HG03045 (cell line): ENCODE measurements around the gene ASAP2.
"Not testable (repeated sequence)": the region's sequence is repeated elsewhere in the genome, so short reads cannot be mapped to it uniquely, and the experiment has no call there.

Experiments
- ATAC-seq: cut with Tn5 transposase; IDR thresholded peaks from one replicate; pipeline ENCODE4 v1.9.1; 2021; ENCODE audit warnings: mild to moderate bottlenecking, moderate library complexity; ENCODE audit not compliant: unreplicated experiment

The ASAP2 gene

DNA sequence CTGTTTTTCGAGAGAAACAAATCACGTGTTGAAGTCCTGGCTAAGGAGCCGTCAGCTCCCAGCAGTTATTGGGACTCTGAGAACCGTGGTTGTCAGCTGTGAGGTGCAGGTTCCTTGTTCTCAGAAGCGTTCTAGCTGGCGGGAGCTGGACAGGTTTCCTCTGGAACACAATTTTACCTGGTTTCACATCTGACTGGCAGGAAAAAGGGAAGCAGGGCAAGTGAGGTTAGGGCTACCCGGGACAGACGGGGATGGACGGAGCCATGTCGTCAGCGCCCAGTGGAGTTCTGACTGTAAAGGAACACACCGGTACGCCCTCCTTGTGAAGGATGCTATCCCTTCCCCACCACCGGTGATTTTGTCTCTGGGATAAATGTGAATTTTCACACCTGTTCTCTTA, 190.6 kb downstream of the ASAP2 start:
- ATAC-seq: no peak

DNA sequence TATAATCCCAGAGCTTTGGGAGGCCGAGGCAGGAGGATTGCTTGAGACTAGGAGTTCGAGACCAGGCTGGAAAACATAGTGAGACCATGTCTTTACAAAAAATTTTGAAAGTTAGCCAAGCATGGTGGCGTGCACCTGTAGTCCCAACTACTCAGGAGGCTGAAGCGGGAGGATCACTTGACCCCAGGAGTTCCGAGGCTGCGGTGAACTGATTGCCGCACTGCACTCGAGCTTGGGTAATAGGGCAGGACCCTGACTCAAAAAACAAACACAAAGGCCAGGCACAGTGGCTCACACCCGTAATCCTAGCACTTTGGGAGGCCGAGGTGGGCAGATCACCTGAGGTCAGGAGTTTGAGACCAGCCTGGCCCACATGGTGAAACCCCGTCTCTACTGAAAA, 191.6 kb downstream of the ASAP2 start:
- ATAC-seq: not testable (repeated sequence)

DNA sequence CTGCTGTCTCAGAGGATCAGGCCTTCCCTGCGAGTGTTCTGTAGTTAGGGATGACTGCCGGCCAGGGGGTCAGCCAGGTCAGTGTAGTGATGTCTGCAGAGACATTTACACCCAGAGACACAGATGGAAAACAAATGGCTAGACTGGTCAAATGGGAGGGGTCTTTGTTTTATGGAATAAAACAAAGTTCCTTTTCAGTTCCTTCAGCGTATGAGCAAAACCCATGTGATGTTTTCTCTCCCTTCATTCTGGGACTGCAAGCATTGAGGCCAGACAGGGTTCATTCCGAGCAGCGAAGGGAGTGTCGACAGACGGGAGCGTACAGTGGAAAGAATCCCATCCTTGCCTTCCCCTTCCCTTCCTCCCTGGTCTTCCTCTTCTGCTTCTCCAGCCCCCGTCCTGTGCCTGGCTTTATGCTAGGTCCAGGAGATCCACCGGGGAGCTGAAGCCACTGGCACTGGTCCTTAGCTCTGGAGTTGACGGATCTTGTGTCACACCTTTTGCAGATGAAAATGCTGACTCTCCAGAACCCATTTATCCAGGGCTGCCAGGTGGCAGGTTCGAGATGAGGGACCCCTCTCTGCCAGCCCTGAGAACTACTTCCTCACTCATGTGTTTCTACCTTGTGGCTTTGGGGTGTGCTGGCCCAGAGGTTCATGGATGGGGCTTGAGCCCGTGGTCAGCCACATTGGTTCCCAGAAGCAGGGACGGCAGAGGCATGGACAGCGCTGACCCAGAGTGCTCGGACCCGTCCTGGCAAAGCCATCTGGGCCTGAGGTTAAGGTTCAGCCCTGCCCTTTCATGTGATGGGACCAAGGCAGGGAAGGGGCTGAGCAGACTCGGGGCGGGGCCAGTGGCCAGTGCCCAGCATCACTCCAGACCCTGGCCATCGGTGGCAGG, 192.5 kb downstream of the ASAP2 start:
- ATAC-seq: no peak

DNA sequence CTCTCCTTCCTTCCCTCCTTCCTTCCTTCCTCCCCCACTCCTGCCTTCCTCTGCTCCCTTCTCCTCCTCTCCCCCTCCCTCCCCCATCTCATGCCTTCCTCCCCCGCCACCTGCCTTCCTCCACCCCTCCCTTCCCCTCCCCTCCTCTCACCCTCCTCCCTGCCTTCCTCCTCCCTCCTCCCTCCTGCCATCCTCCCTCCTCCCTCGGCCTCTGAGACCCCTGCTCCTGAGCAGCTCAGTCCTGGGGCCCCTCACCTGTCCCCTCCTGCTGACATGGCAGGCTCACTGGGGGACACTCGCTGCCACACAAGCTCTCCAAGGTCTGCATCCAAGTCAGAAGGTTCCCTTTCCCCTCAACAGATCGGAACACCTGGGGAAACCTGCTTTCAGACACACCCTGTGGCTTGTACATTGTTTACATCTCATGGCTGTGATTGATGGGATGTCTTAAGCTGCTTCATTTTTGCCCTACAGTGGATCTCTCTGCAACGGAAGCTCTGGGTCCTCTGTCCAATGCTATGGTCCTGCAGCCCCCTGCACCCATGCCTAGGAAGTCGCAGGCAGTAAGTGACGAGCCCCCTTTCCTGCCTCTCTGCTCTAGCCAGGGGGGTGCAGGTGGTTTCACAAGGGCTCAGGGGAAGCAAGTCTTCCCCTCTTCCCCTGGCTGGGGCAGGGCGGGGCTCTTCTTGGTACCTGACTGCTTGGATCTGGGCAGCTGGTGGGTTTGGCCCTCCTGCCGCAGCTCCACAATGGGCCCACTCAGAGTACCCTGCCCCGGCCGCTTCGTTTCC, 193.9 kb downstream of the ASAP2 start:
- ATAC-seq: no peak

DNA sequence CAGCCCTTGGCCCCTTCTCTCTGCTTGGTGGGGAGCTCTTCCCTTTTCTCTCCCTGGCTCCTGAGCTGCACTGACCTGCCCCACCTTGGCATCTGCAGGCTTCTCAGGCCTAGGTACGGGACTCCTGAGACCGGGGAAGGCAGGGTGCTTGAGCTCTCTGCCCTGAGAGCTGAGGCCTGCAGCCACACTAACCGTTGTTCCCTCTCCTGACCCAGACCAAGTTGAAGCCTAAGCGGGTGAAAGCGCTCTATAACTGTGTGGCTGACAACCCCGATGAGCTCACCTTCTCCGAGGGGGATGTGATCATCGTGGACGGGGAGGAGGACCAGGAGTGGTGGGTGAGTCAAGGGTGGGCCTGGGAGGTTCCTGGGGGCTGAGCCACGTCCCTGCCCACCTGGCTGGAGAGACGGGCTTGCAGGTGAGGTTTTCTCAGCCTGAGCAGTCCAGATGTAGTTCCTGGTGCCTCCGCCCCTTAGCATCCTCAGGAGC, 194.5 kb downstream of the ASAP2 start:
- ATAC-seq: no peak

DNA sequence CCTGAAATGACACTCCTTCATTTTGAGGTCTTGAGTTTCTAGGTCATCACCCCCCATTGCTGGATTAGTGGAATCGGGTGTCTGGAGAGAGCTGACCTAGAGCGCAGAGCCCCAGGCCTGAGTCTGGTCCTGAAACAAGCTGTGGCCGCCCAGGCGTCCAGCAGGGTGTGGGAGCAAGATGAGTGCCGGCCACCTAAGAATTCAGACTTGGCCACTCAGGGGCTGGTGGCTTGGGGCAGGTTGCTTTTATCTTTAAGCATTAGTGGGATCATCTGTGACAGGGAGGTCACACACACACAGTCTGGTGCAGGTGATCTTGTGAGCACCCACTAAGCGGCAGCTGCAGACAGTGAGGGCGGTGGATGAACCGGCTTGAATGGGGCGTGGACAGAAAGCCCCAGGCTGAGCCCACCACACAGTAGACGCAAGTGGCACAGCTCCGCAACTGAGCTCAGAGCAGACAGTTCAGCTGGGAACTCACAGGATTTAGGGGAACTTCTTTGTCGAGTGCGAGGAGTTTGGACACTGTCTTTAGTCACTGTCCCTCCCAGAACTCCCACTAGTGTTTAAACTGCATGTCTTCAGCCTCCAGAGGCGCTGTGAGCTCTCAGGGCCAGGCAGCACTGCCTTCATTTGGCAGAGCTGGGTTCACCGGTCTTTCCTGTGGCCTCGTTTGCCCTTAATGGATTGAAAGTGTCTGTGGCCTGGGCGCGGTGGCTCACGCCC, 195.2 kb downstream of the ASAP2 start:
- no peak for ATAC-seq

DNA sequence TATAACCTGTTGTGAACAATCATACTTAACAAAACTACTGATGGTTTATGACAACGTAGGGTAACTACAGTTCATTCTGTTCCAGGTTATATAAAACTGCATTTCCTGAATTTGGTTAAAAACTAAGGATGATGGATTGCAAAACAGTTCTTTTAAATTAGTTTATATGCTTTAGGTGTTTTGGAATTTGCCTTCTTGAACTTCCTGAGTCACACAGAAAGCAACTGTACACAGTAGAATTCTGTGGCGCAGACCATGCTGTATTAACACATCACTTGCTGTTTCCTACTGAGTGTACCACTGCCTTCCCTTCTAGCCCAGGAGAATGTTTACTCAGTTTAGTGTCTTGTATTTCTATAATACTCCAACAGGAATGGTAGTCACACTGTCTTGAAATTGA, 197.3 kb downstream of the ASAP2 start:
- ATAC-seq: no peak

DNA sequence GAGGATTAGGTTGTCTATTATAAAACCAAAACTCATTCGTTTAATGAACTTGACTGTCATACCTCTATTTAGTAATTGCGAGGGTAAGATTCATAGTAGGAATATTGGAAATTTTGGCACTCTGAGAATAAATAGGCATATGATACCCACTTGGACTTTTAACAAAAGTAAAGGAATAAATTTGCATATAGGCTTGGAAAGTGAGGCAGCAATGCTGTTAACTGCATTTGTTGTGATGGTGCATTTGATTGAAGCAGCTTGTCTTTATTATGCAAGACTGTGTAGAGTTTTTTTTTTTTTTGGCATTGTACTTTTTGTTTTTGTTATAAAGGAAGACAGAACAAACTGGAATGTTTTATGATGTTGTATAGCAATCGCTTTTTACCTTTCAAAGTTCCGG, 197.8 kb downstream of the ASAP2 start:
- ATAC-seq: no peak

DNA sequence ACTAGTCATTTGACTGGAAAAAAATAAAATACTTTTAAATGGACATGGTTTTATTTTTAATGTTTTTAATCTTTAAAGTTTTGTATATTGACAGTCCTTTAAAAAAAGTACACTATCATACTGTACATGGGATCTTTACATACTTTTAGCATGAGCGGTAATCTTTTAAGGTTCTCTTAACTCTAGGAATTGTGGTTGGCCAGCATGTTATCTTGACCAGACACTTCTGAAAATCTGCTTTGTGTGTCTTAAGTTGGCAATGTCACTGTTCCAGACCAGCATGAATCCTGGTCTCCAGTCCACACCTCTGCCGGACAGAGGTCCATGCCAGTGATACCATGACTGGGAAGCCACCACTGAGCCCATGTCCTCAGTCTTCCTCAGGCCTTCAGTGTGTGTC, 199.0 kb downstream of the ASAP2 start:
- no peak for ATAC-seq

DNA sequence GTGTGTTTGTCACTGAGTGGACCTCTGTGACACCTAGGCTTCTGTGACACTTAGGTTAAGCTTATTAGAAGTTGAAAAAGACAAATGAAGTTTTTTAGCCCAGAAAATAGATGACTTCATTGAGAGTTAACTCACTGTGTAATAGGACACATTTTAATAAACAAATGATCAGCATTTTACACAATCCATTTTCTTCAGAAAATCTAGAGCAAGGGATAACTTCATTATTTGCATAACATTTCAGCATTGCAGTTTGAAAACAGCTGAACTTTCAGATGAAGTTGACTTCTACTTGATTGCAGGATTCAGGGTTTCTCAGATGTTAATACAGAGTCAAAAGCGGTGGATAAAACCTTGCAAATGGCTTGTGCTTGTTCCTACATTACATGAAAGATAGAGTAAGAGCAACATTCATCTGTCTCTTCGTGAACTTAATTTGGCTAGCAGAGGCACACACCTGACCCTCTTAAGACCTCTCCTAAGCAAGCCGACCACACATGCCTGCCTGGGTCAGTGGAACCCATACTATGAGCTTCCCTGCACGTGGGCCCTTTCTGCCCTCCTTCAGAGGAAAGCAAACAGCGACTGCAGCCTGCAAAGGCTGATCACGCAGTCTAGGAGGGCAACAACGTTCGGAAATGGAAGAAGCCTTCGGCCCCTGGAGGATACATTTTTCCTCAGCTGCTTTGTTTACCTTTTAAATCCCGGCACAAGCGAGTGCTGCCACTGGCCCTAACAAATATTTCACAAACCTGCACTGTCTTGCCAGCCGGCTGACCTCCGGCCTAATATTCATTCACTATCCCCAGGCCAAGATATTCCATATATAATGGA, 200.1 kb downstream of the ASAP2 start:
- no peak for ATAC-seq

DNA sequence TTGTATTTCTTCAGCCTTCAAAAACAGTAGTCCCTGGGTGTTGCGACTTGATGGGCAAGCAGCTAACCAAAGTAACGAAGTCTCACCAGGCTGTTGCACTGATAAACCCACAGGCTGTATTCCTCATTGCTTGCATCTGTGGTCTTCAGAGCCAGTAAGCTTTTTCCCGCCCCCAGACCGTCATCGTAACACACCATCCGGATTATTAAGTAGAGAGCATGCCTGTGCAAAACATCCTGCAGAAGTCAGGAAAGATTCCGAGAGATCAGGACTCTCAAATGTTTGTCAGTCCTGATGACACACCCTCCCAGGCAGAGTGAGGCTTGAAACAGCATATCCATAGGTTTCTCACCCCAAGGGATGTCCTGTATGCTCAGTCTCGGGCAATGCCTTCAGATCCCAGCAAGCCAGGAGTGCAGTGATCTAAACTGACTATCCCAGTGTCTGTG, 200.8 kb downstream of the ASAP2 start:
- ATAC-seq: no peak

DNA sequence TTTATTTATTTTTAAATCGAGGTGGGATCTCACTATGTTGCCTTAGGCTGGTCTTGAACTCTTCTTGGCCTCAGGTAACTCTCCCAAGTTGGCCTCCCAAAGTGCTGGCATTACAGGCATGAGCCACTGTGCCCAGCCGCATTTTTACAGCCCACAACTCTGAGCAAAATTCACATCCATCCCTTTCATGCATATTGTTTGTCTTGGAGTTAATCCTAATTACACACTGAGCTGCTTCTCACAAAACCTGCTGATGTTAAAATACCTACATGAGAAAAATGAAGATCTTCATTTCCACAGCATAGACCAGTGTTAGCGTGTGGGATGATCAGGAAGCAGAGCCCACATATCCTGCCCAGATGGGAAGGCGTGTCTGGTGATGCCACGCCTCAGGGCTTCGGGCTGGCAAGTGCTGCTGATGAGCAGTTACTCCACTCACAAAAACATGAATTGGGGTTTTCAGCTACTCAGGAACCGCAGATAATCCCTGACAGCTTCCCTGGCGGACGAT, 202.1 kb downstream of the ASAP2 start:
- ATAC-seq: no peak

DNA sequence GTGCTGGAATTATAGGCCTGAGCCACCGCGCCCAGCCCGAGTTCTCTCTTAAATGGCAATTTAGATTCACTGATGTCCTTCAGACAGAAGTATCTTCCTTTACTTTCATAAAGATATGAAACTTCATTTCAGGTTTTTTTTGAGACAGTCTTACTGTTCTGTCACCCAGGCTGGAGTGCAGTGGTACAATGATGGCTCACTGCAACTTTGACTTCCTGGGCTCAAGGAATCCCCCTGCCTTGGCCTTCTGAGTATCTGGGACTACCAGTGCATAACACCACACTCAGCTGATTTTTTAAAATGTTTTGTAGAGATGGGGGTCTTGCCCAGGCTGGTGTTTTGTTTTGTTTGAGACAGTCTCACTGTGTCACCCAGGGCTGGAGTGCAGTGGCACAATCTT, 203.5 kb downstream of the ASAP2 start:
- no peak for ATAC-seq

DNA sequence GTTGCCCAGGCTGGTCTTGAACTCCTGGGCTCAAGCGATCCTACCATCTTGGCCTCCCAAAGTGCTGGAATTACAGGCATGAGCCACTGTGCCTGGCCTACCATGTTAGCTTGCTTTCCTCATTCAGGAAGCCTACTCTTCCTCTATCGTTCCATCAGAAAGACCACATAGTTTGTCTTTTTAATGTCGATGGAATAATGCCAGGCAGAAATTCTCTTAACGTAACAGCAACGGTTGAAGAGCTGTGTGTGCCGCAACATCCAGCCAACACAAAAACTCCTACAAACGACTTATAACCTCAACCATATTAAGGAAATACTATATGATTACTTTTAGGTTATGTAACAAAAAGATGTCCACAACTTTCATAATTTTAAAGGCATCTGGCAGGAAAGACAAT, 206.2 kb downstream of the ASAP2 start:
- ATAC-seq: no peak

DNA sequence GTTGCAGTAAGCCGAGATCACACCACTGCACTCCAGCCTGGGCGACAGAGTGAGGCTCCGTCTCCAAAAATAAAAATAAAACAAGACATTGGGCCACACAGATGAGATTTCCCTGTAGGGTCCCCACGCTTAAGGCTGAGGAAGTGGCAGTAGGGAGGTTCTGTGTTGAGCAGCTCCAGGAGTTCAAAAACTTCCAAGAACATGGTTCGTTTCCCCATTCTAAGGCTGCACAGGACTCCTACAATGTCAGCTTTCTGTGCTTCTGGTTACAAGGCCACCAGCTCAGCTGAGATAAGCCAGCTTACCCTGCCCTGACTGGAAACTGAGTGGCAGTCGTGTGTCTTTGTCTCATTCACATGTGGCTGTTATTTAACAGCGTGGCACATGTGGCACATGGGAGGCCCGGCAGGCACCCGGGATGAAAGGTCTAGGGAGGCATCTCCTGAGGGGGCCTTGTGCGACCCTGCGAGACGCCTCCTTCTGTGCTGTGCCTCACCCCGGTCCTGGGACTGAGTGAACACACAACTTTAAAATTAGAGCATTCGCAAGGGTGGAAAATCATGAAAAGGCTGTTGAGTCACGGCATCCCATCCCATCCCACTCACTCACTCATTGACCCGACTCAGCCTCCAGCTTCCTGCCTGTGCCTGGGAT, 209.0 kb downstream of the ASAP2 start:
- ATAC-seq: no peak

DNA sequence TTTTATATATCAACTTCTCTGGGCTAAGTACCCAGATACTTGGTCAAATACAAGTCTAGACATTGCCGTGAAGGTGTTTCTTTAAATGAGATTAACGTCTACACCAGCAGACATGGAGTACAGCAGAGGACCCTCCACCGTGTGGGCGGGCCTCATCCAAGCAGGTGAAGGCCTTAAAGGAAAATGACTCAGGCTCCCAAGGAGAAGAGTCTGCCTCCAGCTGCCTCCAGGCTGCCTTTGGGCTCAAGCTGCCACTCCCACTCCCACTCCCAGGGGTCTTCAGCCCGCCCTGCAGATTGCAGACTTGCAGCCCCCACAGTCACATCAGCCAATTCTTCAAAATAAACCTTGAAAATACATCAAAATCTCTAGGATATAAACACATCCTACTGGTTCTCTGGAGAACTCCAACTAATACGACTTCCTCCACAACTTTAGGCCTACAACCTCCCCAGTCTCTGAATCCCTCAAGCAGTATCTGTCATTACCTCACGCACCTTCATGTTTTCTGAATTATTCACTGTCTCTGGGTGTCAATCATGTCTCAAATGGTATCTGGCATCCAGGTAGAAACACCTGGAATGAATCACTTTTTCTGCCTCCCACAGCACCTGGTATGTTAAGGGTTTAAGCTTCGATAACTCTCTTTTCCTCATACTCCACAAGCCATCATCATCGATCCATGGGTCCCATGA, 209.8 kb downstream of the ASAP2 start:
- no peak for ATAC-seq

DNA sequence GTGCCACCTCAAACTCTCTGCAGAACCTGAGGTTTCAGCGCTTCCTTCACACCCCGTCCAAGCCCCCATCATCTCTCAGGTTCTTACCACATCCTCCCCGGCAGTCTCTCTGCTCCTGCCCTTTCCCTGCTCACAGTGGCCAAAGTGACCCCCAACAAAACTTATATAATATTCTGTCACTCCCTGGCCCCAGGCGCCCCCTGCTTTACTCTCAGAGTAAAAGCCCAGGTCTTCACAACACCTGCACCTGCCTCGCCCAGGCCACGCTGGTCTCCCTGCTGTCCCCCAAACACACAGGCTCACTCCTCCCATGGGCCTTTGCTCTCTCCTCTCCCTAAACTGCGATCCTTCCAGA, 210.3 kb downstream of the ASAP2 start:
- ATAC-seq: no peak

DNA sequence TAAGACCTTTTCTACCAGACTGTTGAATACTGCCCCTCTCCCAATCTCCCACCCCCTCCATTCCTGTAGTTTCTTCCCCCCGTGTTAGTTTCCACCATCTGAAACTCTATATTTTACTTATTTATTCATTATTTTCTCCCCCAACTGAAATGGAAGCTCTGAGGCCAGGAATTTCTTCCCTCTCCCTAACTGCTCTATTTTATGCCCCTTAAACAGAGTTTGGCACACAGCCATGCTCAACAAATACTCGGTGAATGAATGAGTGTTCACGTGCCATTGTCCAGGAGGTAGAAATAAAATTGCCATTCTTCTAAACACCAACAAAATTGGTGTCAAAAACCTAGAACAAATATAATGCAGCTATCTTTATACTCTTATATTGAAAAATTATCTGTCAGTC, 211.1 kb downstream of the ASAP2 start:
- no peak for ATAC-seq

DNA sequence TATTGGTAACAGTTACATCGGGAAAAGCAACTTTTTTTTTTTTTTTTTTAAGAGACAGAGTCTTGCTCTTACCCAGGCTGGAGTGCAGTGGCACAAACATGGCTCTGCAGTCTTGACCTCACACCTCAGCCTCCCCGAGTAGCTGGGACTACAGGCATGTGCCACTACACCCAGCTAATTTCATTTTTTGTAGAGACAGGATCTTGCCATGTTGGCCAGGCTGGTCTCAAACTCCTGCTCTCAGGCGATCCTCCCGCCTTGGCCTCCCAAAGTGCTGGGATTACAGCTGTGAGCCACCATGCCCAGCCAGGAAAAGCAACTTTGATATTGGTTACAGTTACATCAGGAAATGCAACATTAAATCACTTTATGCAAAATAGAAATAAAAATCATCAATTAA, 212.1 kb downstream of the ASAP2 start:
- ATAC-seq: no peak
